ENCODE results near the gene HTRA3. TPM values are rescaled to one million over a fixed set of nuclear protein-coding genes. Genes with fewer than 3 reads are reported as not detected.
"Not testable (repeated sequence)": the region's sequence is repeated elsewhere in the genome, so short reads cannot be mapped to it uniquely, and the experiment has no call there.

Gene HTRA3
- total RNA-seq, 1 experiment from 2014 or later, result not detected

DNA sequence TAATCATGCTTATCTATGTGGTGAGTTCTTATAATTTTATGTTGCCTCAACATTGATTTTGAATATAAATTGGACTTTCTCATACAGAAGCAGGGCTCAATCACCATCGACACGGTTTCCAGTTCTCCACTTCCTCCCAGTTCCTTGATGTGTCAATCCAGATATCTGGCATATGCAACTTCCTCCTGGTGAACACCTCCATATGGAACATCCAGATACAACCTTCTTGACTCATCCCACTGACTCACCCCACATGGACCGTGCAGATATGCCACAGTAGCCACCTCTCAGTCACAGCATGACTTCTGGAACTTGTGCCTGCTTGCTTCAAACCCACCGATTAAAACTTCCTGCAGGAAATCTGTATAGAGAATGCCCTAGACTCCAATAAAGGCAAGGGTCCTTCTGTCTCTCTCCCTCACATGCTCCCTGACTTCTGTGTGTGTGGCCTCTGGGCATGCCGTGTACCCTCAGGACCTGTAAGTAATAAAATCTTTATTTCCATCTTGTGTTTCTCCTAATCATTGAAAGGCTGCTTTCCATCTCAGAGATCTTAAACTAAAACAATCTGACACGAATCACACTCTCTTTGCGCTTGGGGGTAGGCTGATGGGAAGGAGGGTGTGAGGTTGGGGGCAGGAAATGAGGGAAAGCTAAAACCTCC is 67.0 kb downstream of the HTRA3 start:
- Mint-ChIP-seq H3K27ac (ENCODE audit: unreplicated experiment) (no peak overlapping the region), H3K27me3 (ENCODE audit: unreplicated experiment) (peaks cover 64% of the 10 kb centered on the region), H3K9me3 (ENCODE audit: low read depth, unreplicated experiment) (peaks cover 5% of the 10 kb centered on the region), H3K4me3 (ENCODE audit: low read depth, unreplicated experiment) (no peak overlapping the region), H3K4me1 (ENCODE audit: low read depth, unreplicated experiment) (no peaks in the 10 kb centered on the region), H3K36me3 (ENCODE audit: insufficient read depth, unreplicated experiment) (no peaks in the 10 kb centered on the region)
- TF ChIP-seq, protein P1, sequence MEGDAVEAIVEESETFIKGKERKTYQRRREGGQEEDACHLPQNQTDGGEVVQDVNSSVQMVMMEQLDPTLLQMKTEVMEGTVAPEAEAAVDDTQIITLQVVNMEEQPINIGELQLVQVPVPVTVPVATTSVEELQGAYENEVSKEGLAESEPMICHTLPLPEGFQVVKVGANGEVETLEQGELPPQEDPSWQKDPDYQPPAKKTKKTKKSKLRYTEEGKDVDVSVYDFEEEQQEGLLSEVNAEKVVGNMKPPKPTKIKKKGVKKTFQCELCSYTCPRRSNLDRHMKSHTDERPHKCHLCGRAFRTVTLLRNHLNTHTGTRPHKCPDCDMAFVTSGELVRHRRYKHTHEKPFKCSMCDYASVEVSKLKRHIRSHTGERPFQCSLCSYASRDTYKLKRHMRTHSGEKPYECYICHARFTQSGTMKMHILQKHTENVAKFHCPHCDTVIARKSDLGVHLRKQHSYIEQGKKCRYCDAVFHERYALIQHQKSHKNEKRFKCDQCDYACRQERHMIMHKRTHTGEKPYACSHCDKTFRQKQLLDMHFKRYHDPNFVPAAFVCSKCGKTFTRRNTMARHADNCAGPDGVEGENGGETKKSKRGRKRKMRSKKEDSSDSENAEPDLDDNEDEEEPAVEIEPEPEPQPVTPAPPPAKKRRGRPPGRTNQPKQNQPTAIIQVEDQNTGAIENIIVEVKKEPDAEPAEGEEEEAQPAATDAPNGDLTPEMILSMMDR (IDR thresholded peaks at IDR 0.05; ENCODE audit: unreplicated experiment), result no peak
- BruUV-seq (replicated peaks), result no TSS peak
- no peak for DNase-seq
- CTCF ChIA-PET, result no interaction called here
- intact Hi-C loops (cut with micrococcal nuclease; ENCODE audit: unreplicated experiment), result no loop called here

DNA sequence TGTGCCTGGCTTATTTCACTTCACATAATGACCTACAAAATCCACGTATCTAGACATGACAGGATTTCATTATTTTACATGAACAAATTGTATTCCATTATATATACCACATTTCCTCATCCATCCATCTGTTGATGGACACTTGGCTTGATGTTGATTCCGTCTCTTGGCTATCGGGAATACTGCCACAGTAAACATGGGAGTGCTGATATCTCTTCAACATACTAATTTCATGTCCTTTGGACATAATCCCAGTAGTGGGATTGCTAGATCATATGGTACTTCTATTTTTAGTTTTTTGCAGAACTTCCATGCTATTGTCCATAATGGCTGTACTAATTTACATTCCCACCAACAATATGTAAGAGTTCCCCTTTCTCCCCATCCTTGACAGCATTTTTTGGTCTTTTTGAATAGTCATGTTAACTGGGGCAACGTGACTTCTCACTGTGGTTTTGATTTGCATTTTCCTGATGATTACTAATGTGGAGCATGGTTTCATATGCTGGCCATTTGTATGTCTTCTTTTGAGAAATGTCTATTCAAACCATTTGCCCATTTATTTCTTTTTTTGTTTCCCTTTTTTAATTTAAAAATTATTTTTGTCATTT is 68.9 kb downstream of the HTRA3 start:
- Mint-ChIP-seq H3K4me1 (ENCODE audit: low read depth, unreplicated experiment) (no peaks in the 10 kb centered on the region), H3K27me3 (ENCODE audit: unreplicated experiment) (peaks cover 54% of the 10 kb centered on the region), H3K36me3 (ENCODE audit: insufficient read depth, unreplicated experiment) (no peaks in the 10 kb centered on the region), H3K27ac (ENCODE audit: unreplicated experiment) (no peak overlapping the region), H3K4me3 (ENCODE audit: low read depth, unreplicated experiment) (no peak overlapping the region), H3K9me3 (ENCODE audit: low read depth, unreplicated experiment) (peaks cover 5% of the 10 kb centered on the region)
- CTCF ChIA-PET, result no interaction called here
- TF ChIP-seq, protein P1 (IDR thresholded peaks at IDR 0.05; ENCODE audit: unreplicated experiment), result no peak
- no peak for DNase-seq
- BruUV-seq (replicated peaks), result no TSS peak
- intact Hi-C loops (cut with micrococcal nuclease; ENCODE audit: unreplicated experiment), result no loop called here

DNA sequence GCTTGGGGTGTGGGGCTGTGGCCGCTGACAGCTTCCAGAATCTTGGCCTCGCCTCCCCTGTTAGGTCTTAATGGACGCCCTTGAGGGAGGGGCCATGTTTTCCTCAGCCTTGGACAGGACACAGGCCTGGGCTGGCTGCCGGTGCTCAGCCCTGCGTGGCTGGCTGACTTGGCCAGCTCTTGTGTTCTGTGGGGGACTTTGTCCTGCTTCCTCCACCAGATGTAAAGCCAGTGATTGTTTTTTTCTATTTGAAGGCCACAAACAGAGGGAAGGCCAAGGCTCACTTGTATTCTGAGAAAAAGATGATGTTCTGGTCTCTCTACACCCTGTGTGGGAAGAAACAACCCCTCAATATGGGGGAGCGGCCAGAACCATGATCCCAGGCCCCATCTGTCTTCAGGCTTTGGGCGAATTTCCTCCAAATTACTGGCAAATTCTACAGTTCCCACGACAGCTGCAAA is 71.3 kb downstream of the HTRA3 start:
- H3K27me3 Mint-ChIP-seq (ENCODE audit: unreplicated experiment), result peaks cover 67% of the 10 kb centered on the region
- no peak overlapping the region for H3K27ac Mint-ChIP-seq (ENCODE audit: unreplicated experiment)
- peaks cover 2% of the 10 kb centered on the region for H3K9me3 Mint-ChIP-seq (ENCODE audit: low read depth, unreplicated experiment)
- DNase-seq, result no peak
- no TSS peak for BruUV-seq (replicated peaks)
- TF ChIP-seq, protein P1 (IDR thresholded peaks at IDR 0.05; ENCODE audit: unreplicated experiment), result no peak
- no peaks in the 10 kb centered on the region for H3K36me3 Mint-ChIP-seq (ENCODE audit: insufficient read depth, unreplicated experiment)
- CTCF ChIA-PET, result no interaction called here
- no peaks in the 10 kb centered on the region for H3K4me1 Mint-ChIP-seq (ENCODE audit: low read depth, unreplicated experiment)
- no peak overlapping the region for H3K4me3 Mint-ChIP-seq (ENCODE audit: low read depth, unreplicated experiment)
- intact Hi-C loops (cut with micrococcal nuclease; ENCODE audit: unreplicated experiment), result no loop called here

DNA sequence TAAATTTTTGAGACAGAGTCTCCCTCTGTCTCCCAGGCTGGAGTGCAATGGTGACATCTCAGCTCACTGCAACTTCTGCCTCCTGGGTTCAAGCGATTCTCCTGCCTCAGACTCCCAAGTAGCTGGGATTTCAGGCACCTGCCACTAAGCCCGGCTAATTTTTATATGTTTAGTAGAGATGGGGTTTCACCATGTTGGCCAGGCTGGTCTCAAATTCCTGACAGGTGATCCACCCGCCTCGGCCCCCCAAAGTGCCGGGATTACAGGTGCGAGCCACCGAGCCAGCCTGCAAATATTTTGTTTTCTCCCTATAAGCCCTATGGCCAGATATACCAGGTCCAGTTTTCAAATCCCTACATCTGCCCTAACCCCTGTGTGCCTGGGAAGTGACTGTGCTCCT is 71.7 kb downstream of the HTRA3 start:
- H3K9me3 Mint-ChIP-seq (ENCODE audit: low read depth, unreplicated experiment); BruUV-seq (replicated peaks); CTCF ChIA-PET; H3K36me3 Mint-ChIP-seq (ENCODE audit: insufficient read depth, unreplicated experiment); DNase-seq; intact Hi-C loops (cut with micrococcal nuclease; ENCODE audit: unreplicated experiment); H3K4me1 Mint-ChIP-seq (ENCODE audit: low read depth, unreplicated experiment); H3K27ac Mint-ChIP-seq (ENCODE audit: unreplicated experiment); H3K4me3 Mint-ChIP-seq (ENCODE audit: low read depth, unreplicated experiment): not testable (repeated sequence)
- peaks cover 67% of the 10 kb centered on the region for H3K27me3 Mint-ChIP-seq (ENCODE audit: unreplicated experiment)

DNA sequence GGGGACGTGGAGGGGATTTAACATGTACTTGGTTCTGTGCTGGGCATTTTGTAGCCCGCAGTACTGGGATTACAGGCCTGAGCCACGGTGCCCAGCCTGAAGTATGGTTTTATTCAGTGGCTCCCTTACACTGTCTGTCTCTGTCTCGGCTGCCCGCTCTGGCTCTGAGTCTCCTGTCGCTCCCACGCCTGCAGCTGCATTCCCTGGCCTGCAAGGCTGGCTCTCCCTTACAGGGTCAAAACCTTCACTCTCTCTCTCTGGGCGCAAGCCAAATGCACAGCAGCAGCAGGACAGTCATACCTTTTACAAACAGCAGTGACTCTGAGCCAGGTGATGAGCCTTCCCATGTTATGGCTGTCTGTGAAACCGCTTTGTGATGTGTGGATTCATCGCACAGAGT is 72.1 kb downstream of the HTRA3 start:
- Mint-ChIP-seq H3K27ac (ENCODE audit: unreplicated experiment) (no peak overlapping the region), H3K9me3 (ENCODE audit: low read depth, unreplicated experiment) (no peaks in the 10 kb centered on the region), H3K36me3 (ENCODE audit: insufficient read depth, unreplicated experiment) (no peaks in the 10 kb centered on the region), H3K4me3 (ENCODE audit: low read depth, unreplicated experiment) (no peak overlapping the region), H3K4me1 (ENCODE audit: low read depth, unreplicated experiment) (no peaks in the 10 kb centered on the region), H3K27me3 (ENCODE audit: unreplicated experiment) (peaks cover 67% of the 10 kb centered on the region)
- DNase-seq, result no peak
- TF ChIP-seq, protein P1 (IDR thresholded peaks at IDR 0.05; ENCODE audit: unreplicated experiment), result no peak
- CTCF ChIA-PET, result no interaction called here
- intact Hi-C loops (cut with micrococcal nuclease; ENCODE audit: unreplicated experiment), result no loop called here
- BruUV-seq (replicated peaks), result no TSS peak

All from Calu3 (cell line).